ENCODE measurements around the gene MYO5C.

- TF ChIP-seq CTCF (IDR thresholded peaks at IDR 0.05 in 4 of 5, conservative IDR thresholded peaks at IDR 0.05 in 1 of 5) (no peak), POLR2A (IDR thresholded peaks at IDR 0.05) (no peak)
Observed at GRCh38 chr15:52204657-52205056, 90.9 kb downstream of the MYO5C start.

Data from gastrocnemius medialis (tissue), 4 donors.